CD14-positive monocyte (primary cell): ENCODE results near the gene GPR21. TPM values are rescaled to one million over a fixed set of nuclear protein-coding genes. Genes with fewer than 3 reads are reported as not detected.

Experiments used
- DNase-seq, 3 donors: peaks; one replicate each; pipeline ENCODE4 v3.0.0-alpha.2; 2011 to 2022
- H2AFZ ChIP-seq: 2 replicates; pipeline ENCODE4 v1.6.0; 2012; ENCODE audit warnings: mild to moderate bottlenecking, low read depth, low read length, inconsistent platforms; ENCODE audit not compliant: insufficient read depth, poor library complexity, severe bottlenecking
- H3K27ac ChIP-seq, 2 donors: 1 replicate in 1 of 2; 2 replicates in 1 of 2; pipeline ENCODE4 v1.5.1; 2012 to 2013; ENCODE audit warnings: low read length in 2 of 2, control low read depth in 1 of 2, inconsistent platforms in 1 of 2, low read depth in 1 of 2, mild to moderate bottlenecking in 1 of 2
- H3K27me3 ChIP-seq, 2 donors: one replicate each; pipeline versions ENCODE4 v1.6.0 to v1.6.1; 2011 to 2013; ENCODE audit warnings: low read length in 2 of 2; ENCODE audit not compliant: control insufficient read depth in 2 of 2, insufficient read depth in 2 of 2
- H3K36me3 ChIP-seq, 2 donors: replicated peaks in 1 of 2; 1 replicate in 1 of 2; 2 replicates in 1 of 2; pipeline versions ENCODE4 v1.5.1 to v1.6.1; 2012 to 2013; ENCODE audit warnings: low read length in 2 of 2, control low read depth in 1 of 2, inconsistent platforms in 1 of 2, mild to moderate bottlenecking in 1 of 2; ENCODE audit not compliant: insufficient read depth in 2 of 2, control insufficient read depth in 1 of 2
- H3K4me1 ChIP-seq, 2 donors: 1 replicate in 1 of 2; 2 replicates in 1 of 2; pipeline versions ENCODE4 v1.5.1 to v1.6.1; 2012 to 2013; ENCODE audit warnings: low read length in 2 of 2, control low read depth in 1 of 2, inconsistent platforms in 1 of 2, mild to moderate bottlenecking in 1 of 2, moderate library complexity in 1 of 2; ENCODE audit not compliant: insufficient read depth in 2 of 2, control insufficient read depth in 1 of 2
- H3K4me2 ChIP-seq: replicated peaks from 2 replicates; pipeline ENCODE3; 2012; ENCODE audit warnings: low read length, moderate library complexity, mild to moderate bottlenecking; ENCODE audit not compliant: poor library complexity, severe bottlenecking; ENCODE audit errors: extremely low read depth
- H3K4me3 ChIP-seq, 3 experiments: fragments of 200-600 bp in 1 of 3; sonication (generic) in 1 of 3; replicated peaks in 1 of 3; 1 replicate in 2 of 3; 2 replicates in 1 of 3; pipeline ENCODE4 v1.5.1; 2011 to 2013; ENCODE audit warnings: low read length in 3 of 3, mild to moderate bottlenecking in 3 of 3, control low read depth in 2 of 3, low read depth in 2 of 3, inconsistent platforms in 1 of 3, moderate library complexity in 1 of 3
- H3K79me2 ChIP-seq: 2 replicates; pipeline ENCODE4 v1.6.0; 2012; ENCODE audit warnings: mild to moderate bottlenecking, control low read depth, inconsistent platforms, low read length, moderate library complexity; ENCODE audit not compliant: insufficient read depth
- H3K9ac ChIP-seq: 2 replicates; pipeline ENCODE4 v1.6.0; 2017; ENCODE audit warnings: low read length, mild to moderate bottlenecking; ENCODE audit not compliant: insufficient read depth, poor library complexity, severe bottlenecking
- H3K9me3 ChIP-seq, 2 donors: replicated peaks in 1 of 2; 1 replicate in 1 of 2; 2 replicates in 1 of 2; pipeline versions ENCODE4 v1.5.1 to v1.6.1; 2012 to 2013; ENCODE audit warnings: low read length in 2 of 2, control low read depth in 1 of 2; ENCODE audit not compliant: control insufficient read depth in 1 of 2, insufficient read depth in 1 of 2
- H4K20me1 ChIP-seq: 2 replicates; pipeline ENCODE4 v1.6.0; 2012; ENCODE audit warnings: mild to moderate bottlenecking, low read length, control low read depth, moderate library complexity; ENCODE audit not compliant: insufficient read depth
- H3K27ac Mint-ChIP-seq, 7 donors: one replicate each; pipeline ENCODE4 v1.8.0; 2020; ENCODE audit warnings: mild to moderate bottlenecking in 7 of 7, mixed read lengths in 7 of 7, moderate library complexity in 6 of 7, inconsistent platforms in 2 of 7
- H3K27me3 Mint-ChIP-seq, 3 donors: one replicate each; pipeline ENCODE4 v1.8.0; 2021 to 2022; ENCODE audit warnings: low read depth in 3 of 3, mild to moderate bottlenecking in 3 of 3, mixed read lengths in 3 of 3, moderate library complexity in 3 of 3, inconsistent platforms in 1 of 3
- H3K36me3 Mint-ChIP-seq, 2 donors: one replicate each; pipeline ENCODE4 v1.8.0; 2020; ENCODE audit warnings: mixed read lengths in 2 of 2, inconsistent platforms in 1 of 2, mild to moderate bottlenecking in 1 of 2
- H3K4me1 Mint-ChIP-seq: one replicate; pipeline ENCODE4 v1.8.0; 2020; ENCODE audit warnings: mild to moderate bottlenecking, mixed read lengths
- H3K4me3 Mint-ChIP-seq, 2 donors: one replicate each; pipeline ENCODE4 v1.8.0; 2020; ENCODE audit warnings: mild to moderate bottlenecking in 2 of 2, mixed read lengths in 2 of 2, moderate library complexity in 1 of 2
- H3K9me3 Mint-ChIP-seq, 7 donors: one replicate each; pipeline ENCODE4 v1.8.0; 2020 to 2022; ENCODE audit warnings: mixed read lengths in 7 of 7, mild to moderate bottlenecking in 6 of 7, moderate library complexity in 6 of 7, inconsistent platforms in 2 of 7
- CTCF ChIP-seq: fragments of 200-600 bp; IDR thresholded peaks from one replicate; pipeline ENCODE4 v1.8.0; 2022; ENCODE audit warnings: antibody characterized with exemption, mild to moderate bottlenecking
- WGBS: methylation state at CpG from one replicate; pipeline ENCODE4 v1.1.5; 2013; ENCODE audit warnings: missing lambda C conversion rate; ENCODE audit not compliant: insufficient coverage; 5-methylcytosine and 5-hydroxymethylcytosine counted together
- intact Hi-C, 2 donors: fragments of 100-400 bp; cut with micrococcal nuclease; formaldehyde crosslinking; loops; one replicate each; pipeline versions ENCODE4 v1.15.0 to v1.15.1; 2023
- polyA plus RNA-seq, 3 donors: library from polyadenylated mRNA; depleted of rRNA in 1 of 3; unstranded in 2 of 3; stranded (reverse) in 1 of 3; fragments of 300-500 nt in 2 of 3; fragments of >200 nt in 1 of 3; fragmentation: Illumina TruSeq in 2 of 3; gene quantifications; 1 replicate in 2 of 3; 2 replicates in 1 of 3; pipeline ENCODE4 v1.2.3, GENCODE V29; 2012 to 2021

Gene GPR21
- polyA plus RNA-seq, 3 donors, result 0.39 TPM; not detected in 2

GRCh38 chr9:123064716-123065115, 31.2 kb downstream of the GPR21 start:
- H3K27me3 Mint-ChIP-seq, result no peaks in the 10 kb centered on the region
- no peak overlapping the region for H3K4me3 ChIP-seq
- no peaks in the 10 kb centered on the region for H3K79me2 ChIP-seq
- no peaks in the 10 kb centered on the region for H3K9me3 Mint-ChIP-seq
- TF ChIP-seq CTCF, result no peak
- no peaks in the 10 kb centered on the region for H3K9me3 ChIP-seq
- H3K27ac Mint-ChIP-seq, result no peak overlapping the region
- peaks cover 43 to 74% of the 10 kb centered on the region in 2 donors for H3K36me3 ChIP-seq
- DNase-seq, result no peak
- WGBS, result no CpG with 5 or more reads among the region's 2 CpGs
- intact Hi-C loops, result no loop called here
- H3K4me3 Mint-ChIP-seq, result no peak overlapping the region
- peaks cover 49 to 55% of the 10 kb centered on the region in 2 donors for H3K36me3 Mint-ChIP-seq
- no peaks in the 10 kb centered on the region for H3K4me1 Mint-ChIP-seq
- H3K4me1 ChIP-seq, result no peaks in the 10 kb centered on the region
- H3K4me2 ChIP-seq, result no peak overlapping the region
- H3K27me3 ChIP-seq, result no peaks in the 10 kb centered on the region
- no peak overlapping the region for H2AFZ ChIP-seq
- H4K20me1 ChIP-seq, result no peaks in the 10 kb centered on the region
- H3K9ac ChIP-seq, result no peak overlapping the region
- no peak overlapping the region for H3K27ac ChIP-seq

GRCh38 chr9:123065196-123065595, 31.7 kb downstream of the GPR21 start:
- Histone ChIP-seq H3K4me3 (no peak overlapping the region), H4K20me1 (no peaks in the 10 kb centered on the region), H2AFZ (no peak overlapping the region), H3K9ac (no peak overlapping the region), H3K79me2 (no peaks in the 10 kb centered on the region), H3K36me3 (peaks cover 47 to 78% of the 10 kb centered on the region in 2 donors), H3K27me3 (no peaks in the 10 kb centered on the region), H3K9me3 (no peaks in the 10 kb centered on the region), H3K27ac (no peak overlapping the region), H3K4me2 (no peak overlapping the region), H3K4me1 (no peaks in the 10 kb centered on the region)
- Mint-ChIP-seq H3K27me3 (no peaks in the 10 kb centered on the region), H3K36me3 (peaks cover 54 to 60% of the 10 kb centered on the region in 2 donors), H3K4me1 (no peaks in the 10 kb centered on the region), H3K27ac (no peak overlapping the region), H3K9me3 (no peaks in the 10 kb centered on the region), H3K4me3 (no peak overlapping the region)
- no peak for DNase-seq
- WGBS, result no CpG with 5 or more reads among the region's 2 CpGs
- intact Hi-C loops, result no loop called here
- no peak for TF ChIP-seq CTCF
